Hepatocyte (in vitro differentiated cells): ENCODE results near the gene CLPSL1. TPM values are rescaled to one million over a fixed set of nuclear protein-coding genes. Genes with fewer than 3 reads are reported as not detected.

ENCODE experiments used
- DNase-seq: peaks from one replicate; pipeline ENCODE4 v3.0.0-alpha.2; 2016; ENCODE audit warnings: low spot score
- H2AFZ ChIP-seq: fragments of 200-600 bp; sonication (generic); 2 replicates; pipeline ENCODE4 v1.6.0; 2016; ENCODE audit warnings: antibody characterized with exemption, mild to moderate bottlenecking
- H3K27ac ChIP-seq: fragments of 200-600 bp; sonication (generic); 2 replicates; pipeline ENCODE4 v1.5.1; 2016; ENCODE audit warnings: mild to moderate bottlenecking
- H3K27me3 ChIP-seq: fragments of 200-600 bp; sonication (generic); 2 replicates; pipeline ENCODE4 v1.6.1; 2016
- H3K36me3 ChIP-seq: fragments of 200-600 bp; sonication (generic); replicated peaks from 2 replicates; pipeline ENCODE4 v1.5.1; 2016; ENCODE audit warnings: low read depth; ENCODE audit not compliant: insufficient read depth
- H3K4me1 ChIP-seq: fragments of 200-600 bp; sonication (generic); 2 replicates; pipeline ENCODE4 v1.5.1; 2016; ENCODE audit warnings: mild to moderate bottlenecking, moderate library complexity; ENCODE audit not compliant: insufficient read depth
- H3K4me2 ChIP-seq: fragments of 200-600 bp; sonication (generic); 2 replicates; pipeline ENCODE4 v1.6.0; 2016
- H3K4me3 ChIP-seq: fragments of 200-600 bp; sonication (generic); 2 replicates; pipeline ENCODE4 v1.5.1; 2016; ENCODE audit warnings: mild to moderate bottlenecking
- H3K79me2 ChIP-seq: fragments of 200-600 bp; sonication (generic); 2 replicates; pipeline ENCODE4 v1.6.0; 2017; ENCODE audit warnings: mild to moderate bottlenecking
- H3K9me2 ChIP-seq: fragments of 200-600 bp; sonication (generic); replicated peaks from 2 replicates; pipeline ENCODE4 v1.6.0; 2017; ENCODE audit warnings: mild to moderate bottlenecking; ENCODE audit not compliant: insufficient read depth
- H3K9me3 ChIP-seq: fragments of 200-600 bp; sonication (generic); 2 replicates; pipeline ENCODE4 v1.5.1; 2016; ENCODE audit warnings: low read depth, mild to moderate bottlenecking
- H4K20me1 ChIP-seq: fragments of 200-600 bp; sonication (generic); 2 replicates; pipeline ENCODE4 v1.6.0; 2016; ENCODE audit warnings: mild to moderate bottlenecking; ENCODE audit not compliant: insufficient read depth, poor library complexity, severe bottlenecking
- CTCF ChIP-seq: fragments of 200-600 bp; sonication (generic); IDR thresholded peaks from 2 replicates; pipeline ENCODE4 v1.5.1; 2016; ENCODE audit warnings: antibody characterized with exemption, mild to moderate bottlenecking; ENCODE audit not compliant: poor library complexity
- EZH2 ChIP-seq: fragments of 200-600 bp; sonication (generic); IDR thresholded peaks from 2 replicates; pipeline ENCODE4 v1.6.1; 2016; ENCODE audit warnings: antibody characterized with exemption, mild to moderate bottlenecking, borderline replicate concordance
- EZH2phosphoT487 ChIP-seq: fragments of 200-600 bp; sonication (generic); IDR thresholded peaks from one replicate; pipeline ENCODE4 v1.6.1; 2018; ENCODE audit warnings: antibody characterized with exemption, mild to moderate bottlenecking, low read depth, moderate library complexity; ENCODE audit not compliant: unreplicated experiment, severe bottlenecking
- WGBS: methylation state at CpG from one replicate; pipeline ENCODE4 v1.1.6; 2016; ENCODE audit warnings: low lambda C conversion rate; ENCODE audit errors: missing lambda C conversion rate; 5-methylcytosine and 5-hydroxymethylcytosine counted together
- polyA plus RNA-seq: library from polyadenylated mRNA; unstranded; fragments of >200 nt; fragmentation: Nextera tagmentation; extraction: Ambion mirVana; gene quantifications from 2 replicates; pipeline ENCODE4 v1.2.1, GENCODE V29; 2016
- total RNA-seq: library from RNA; depleted of rRNA; stranded (reverse); fragments of >200 nt; gene quantifications from 2 replicates; pipeline ENCODE4 v1.2.3, GENCODE V29; 2014

The CLPSL1 gene
- total and polyA plus RNA-seq, 2 experiments from 2014 or later: not detected

- Histone ChIP-seq H4K20me1 (no peaks in the 10 kb centered on the region), H3K4me3 (no peak overlapping the region), H2AFZ (no peak overlapping the region), H3K9me2 (no peaks in the 10 kb centered on the region), H3K4me1 (no peaks in the 10 kb centered on the region), H3K9me3 (no peaks in the 10 kb centered on the region), H3K4me2 (no peak overlapping the region), H3K27me3 (no peaks in the 10 kb centered on the region), H3K36me3 (no peaks in the 10 kb centered on the region), H3K27ac (no peak overlapping the region), H3K79me2 (no peaks in the 10 kb centered on the region)
- DNase-seq: no peak
- TF ChIP-seq CTCF (no peak), EZH2 (no peak), EZH2phosphoT487 (no peak)
- 80% methylated on average over 8 of the region's 8 CpGs for WGBS
These were observed 17.2 kb downstream of the CLPSL1 start for GRCh38 chr6:35797837-35798526.

DNA sequence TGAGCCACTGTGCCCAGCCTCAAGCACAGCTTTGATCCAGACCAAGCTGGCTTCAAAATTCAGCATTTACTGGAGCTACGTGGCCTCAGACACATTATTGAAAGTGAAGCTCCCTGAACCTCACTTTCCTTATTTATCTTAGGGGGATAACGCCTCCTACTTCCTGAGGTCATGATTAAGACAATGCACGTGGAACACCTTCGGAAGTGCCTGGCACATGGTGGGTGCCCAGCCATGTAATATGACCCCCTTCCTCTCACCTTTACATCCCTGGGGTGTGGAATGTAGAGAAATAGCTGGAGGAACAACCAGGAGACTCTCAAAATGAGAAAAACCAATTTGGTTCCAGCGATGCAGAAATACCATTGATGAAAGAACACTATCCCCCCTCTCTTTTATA, 17.9 kb downstream of the CLPSL1 start:
- H3K4me2 ChIP-seq: no peak overlapping the region
- H3K79me2 ChIP-seq: no peaks in the 10 kb centered on the region
- H3K9me3 ChIP-seq: no peaks in the 10 kb centered on the region
- no peaks in the 10 kb centered on the region for H4K20me1 ChIP-seq
- no peaks in the 10 kb centered on the region for H3K4me1 ChIP-seq
- TF ChIP-seq EZH2phosphoT487: no peak
- no peak for TF ChIP-seq EZH2
- no peak for TF ChIP-seq CTCF
- no peak overlapping the region for H3K27ac ChIP-seq
- no peak for DNase-seq
- no peaks in the 10 kb centered on the region for H3K36me3 ChIP-seq
- H3K4me3 ChIP-seq: no peak overlapping the region
- H3K27me3 ChIP-seq: no peaks in the 10 kb centered on the region
- no peak overlapping the region for H2AFZ ChIP-seq
- WGBS: 74% methylated on average over 5 of the region's 5 CpGs
- no peaks in the 10 kb centered on the region for H3K9me2 ChIP-seq

- 59% methylated on average over 3 of the region's 3 CpGs for WGBS
These were observed 20.3 kb downstream of the CLPSL1 start for GRCh38 chr6:35801148-35801547.

More at GRCh38 chr6:35801148-35801547, 20.3 kb downstream of the CLPSL1 start:
- DNase-seq: no peak
- TF ChIP-seq EZH2 (no peak), EZH2phosphoT487 (no peak), CTCF (no peak)
- no peaks in the 10 kb centered on the region for H4K20me1 ChIP-seq
- H3K4me1 ChIP-seq: no peaks in the 10 kb centered on the region
- no peaks in the 10 kb centered on the region for H3K9me3 ChIP-seq
- no peaks in the 10 kb centered on the region for H3K27me3 ChIP-seq
- no peak overlapping the region for H3K27ac ChIP-seq
- no peaks in the 10 kb centered on the region for H3K79me2 ChIP-seq
- no peak overlapping the region for H3K4me2 ChIP-seq
- no peaks in the 10 kb centered on the region for H3K36me3 ChIP-seq
- no peak overlapping the region for H2AFZ ChIP-seq
- H3K9me2 ChIP-seq: no peaks in the 10 kb centered on the region
- H3K4me3 ChIP-seq: no peak overlapping the region
